Gastrocnemius medialis (tissue), 4 donors: ENCODE data around the gene HABP2.

Source experiments
- POLR2A ChIP-seq, 2 donors: fragments of 450-650 bp; IDR thresholded peaks; one replicate each; pipeline ENCODE4 v1.6.1; 2017; ENCODE audit warnings: antibody characterized with exemption in 2 of 2, mild to moderate bottlenecking in 2 of 2, moderate library complexity in 2 of 2
- TF ChIP-seq, protein P1 (sequence below), 5 experiments: fragments of 450-650 bp in 3 of 5; fragments of 200-600 bp in 2 of 5; sonication (generic) in 2 of 5; IDR thresholded peaks in 4 of 5; conservative IDR thresholded peaks in 1 of 5; 1 replicate in 4 of 5; 2 replicates in 1 of 5; pipeline ENCODE4 v1.5.1; 2016 to 2019; ENCODE audit warnings: antibody characterized with exemption in 5 of 5, mild to moderate bottlenecking in 3 of 5, moderate library complexity in 3 of 5

DNA sequence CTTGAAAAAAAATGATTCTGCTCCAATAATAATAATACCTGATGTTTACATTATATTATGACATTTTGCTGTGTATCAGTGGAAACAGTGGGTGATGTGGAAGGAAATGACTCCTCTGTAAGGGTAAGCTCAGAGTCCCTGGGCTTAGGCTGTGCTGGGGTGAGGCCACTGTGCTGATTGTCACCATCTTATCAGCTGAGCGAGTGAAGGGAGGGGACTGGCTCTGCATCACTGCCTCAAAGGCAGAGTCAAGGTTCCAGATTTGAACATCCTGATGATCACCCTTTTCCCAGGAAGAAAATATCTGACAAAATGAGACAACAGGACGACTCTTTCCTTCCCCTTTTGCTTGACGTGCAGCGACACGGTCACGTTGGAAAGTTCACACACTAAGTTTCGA, 24.0 kb upstream of the HABP2 start:
- TF ChIP-seq, protein P1, sequence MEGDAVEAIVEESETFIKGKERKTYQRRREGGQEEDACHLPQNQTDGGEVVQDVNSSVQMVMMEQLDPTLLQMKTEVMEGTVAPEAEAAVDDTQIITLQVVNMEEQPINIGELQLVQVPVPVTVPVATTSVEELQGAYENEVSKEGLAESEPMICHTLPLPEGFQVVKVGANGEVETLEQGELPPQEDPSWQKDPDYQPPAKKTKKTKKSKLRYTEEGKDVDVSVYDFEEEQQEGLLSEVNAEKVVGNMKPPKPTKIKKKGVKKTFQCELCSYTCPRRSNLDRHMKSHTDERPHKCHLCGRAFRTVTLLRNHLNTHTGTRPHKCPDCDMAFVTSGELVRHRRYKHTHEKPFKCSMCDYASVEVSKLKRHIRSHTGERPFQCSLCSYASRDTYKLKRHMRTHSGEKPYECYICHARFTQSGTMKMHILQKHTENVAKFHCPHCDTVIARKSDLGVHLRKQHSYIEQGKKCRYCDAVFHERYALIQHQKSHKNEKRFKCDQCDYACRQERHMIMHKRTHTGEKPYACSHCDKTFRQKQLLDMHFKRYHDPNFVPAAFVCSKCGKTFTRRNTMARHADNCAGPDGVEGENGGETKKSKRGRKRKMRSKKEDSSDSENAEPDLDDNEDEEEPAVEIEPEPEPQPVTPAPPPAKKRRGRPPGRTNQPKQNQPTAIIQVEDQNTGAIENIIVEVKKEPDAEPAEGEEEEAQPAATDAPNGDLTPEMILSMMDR (IDR thresholded peaks at IDR 0.05 in 4 of 5, conservative IDR thresholded peaks at IDR 0.05 in 1 of 5), result no peak
- no peak for TF ChIP-seq POLR2A (IDR thresholded peaks at IDR 0.05)
